HG03135 (cell line): ENCODE data around the gene AQP6.

ENCODE experiments used
- ATAC-seq: cut with Tn5 transposase; IDR thresholded peaks from one replicate; pipeline ENCODE4 v1.9.1; 2021; ENCODE audit warnings: mild to moderate bottlenecking, moderate library complexity; ENCODE audit not compliant: unreplicated experiment

Gene AQP6

DNA sequence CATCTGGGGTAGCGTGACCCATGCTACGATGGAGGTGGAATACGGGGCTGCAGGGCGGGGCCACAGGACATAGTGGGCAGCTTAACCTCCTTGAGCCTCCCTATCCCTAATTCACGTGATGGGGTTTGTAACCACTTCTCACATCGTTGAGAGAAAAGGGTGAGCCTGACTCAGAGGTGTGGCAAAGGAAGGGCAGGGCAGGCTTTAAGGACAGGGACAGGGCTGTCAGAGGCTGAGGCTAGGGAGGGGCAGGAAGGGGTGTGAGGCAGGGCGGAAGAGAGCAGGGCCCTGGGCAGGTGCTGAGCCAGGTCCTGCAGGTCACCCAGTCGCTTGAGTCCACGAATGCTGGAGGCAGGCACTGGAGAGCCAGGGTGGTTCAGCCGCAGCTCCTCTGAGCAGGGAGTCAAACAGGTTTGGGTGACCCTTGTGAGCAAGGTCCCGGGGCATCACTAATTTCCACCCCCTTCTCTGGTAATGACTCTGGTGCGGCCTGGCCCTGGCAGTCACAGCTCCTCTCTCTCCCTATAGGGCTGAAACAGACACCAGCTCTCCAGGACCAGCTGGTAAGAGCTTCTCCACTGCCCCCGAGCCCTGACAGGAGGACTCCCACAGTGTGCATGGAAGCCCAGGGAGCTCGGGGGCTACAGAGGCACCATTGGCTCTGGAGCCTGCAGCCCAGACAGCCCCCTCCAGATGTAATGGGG is 29.7 kb upstream of the AQP6 start:
- ATAC-seq: no peak

DNA sequence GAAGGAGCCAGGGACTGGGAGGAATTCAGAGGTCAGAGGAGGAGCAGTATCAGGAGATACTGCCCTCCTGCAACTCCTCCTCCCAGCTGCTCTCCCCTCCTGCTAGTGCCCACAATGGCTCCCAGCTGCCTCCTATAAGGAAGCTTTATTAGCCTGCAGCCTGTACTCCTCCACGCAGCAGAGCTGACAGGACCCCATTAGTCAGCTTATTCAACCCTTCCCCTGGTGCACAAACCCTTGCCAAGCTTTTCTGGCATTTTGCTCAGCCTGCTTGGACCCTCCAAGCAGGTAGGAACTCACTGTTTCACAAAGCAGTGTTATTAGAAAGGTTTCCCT is 29.2 kb upstream of the AQP6 start:
- ATAC-seq: no peak

DNA sequence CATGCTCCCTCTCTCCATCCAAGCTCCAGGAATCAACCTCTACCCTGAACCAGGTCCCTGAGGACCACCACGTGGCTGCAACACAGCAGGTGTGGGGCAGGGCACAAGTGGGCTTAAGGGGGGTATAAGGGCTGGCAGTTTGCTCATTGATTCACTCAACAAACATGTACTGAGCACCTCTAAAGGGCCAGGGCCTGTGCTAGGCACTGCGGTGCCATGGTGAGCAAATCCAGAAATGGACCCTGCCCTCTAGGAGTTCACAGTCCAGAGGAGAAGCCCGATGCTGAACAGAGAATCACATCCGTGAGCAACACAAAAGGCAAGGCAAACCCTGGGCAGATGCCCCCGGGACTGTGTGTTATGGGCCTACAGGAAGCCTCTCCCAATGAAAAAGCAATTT is 28.7 kb upstream of the AQP6 start:
- no peak for ATAC-seq

DNA sequence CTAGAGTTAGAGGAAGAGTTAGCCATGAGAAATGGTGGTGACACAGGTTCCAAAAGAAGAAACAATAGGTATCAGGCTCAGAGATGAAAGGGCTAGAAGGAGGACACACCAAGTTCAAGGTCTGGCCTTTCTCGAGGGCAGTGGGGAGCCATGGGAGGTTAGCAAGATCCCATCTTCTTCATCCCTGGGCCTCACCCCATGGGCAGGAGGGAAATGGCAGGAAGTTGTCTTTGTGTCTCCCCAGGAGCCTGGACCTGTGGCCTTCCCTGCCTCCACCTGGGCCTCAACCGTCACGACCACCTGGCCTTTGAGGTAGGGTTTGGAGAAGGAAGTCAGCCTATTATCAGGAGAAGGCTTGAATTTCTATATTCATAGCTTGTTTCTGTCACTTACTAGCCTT is 28.0 kb upstream of the AQP6 start:
- ATAC-seq: no peak

DNA sequence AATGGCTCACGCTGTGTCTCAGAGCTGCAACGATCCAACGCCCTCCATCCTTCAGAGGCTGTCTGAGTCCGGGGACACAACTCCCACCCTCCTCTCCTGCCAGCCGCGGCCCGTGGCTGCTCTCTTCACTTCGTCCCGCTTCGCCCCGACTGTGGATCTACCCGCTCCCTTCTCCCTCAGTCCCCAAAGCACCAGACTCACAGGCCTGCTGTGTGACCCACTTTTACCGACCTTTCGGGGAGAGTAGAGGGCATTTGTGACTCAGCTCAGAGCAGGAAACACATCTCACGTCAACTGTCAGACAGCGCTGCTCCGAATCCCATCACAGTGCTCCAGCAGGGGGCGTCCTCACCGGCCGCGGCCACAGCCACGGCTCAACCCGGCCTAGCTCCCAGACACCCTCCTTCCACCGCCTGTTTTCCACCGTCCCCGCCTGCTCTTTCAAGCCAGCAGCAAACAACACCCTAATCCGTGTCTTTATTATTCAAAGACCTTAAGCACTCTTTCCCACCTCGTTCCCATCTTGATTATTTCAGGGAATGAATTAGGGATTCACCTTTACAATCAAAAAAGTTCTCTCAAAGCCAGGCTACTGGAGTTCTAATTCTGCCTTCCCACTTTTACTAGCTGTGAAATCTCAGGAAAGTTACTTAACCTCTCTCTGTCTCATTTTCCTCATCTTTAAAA is 27.2 kb upstream of the AQP6 start:
- peak; percentile 65 for ATAC-seq

DNA sequence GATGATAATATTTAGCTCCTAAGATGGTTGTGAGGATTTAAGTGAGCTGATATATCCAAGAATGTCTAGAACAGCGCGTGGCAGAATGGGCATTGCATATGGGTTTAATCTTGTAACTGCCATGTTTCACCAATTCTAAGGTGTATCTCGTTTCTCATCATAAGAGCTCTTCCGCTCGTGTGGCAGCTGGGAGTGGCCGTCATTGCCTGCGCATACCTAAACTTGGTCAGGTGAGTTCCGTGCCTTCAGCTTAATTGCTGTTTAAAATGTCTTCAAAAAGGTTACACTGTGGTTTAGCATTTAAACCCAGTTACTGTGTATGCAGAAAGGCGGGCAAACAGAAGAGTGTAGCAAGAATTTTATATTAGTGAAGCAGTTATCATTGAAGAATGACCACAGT is 26.7 kb upstream of the AQP6 start:
- no peak for ATAC-seq

DNA sequence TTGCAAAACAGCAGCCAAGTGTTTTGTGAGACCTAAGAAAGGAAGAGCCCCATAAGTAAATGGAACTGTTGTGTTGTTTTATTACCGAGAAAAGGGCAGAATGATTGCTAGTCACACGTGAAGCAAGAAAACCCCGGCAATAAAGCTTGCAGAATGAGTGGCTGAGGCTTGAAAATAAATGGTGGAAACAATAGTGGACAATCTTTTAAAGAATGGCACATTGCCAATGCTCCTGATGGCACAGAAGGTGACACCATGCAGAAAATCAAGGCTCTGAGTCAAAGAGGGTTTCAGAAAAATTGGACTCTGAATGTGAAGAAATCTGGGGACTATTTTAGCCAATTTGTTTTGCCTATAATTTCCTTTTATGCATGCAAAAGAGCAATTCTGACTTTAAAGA is 26.2 kb upstream of the AQP6 start:
- ATAC-seq: no peak

DNA sequence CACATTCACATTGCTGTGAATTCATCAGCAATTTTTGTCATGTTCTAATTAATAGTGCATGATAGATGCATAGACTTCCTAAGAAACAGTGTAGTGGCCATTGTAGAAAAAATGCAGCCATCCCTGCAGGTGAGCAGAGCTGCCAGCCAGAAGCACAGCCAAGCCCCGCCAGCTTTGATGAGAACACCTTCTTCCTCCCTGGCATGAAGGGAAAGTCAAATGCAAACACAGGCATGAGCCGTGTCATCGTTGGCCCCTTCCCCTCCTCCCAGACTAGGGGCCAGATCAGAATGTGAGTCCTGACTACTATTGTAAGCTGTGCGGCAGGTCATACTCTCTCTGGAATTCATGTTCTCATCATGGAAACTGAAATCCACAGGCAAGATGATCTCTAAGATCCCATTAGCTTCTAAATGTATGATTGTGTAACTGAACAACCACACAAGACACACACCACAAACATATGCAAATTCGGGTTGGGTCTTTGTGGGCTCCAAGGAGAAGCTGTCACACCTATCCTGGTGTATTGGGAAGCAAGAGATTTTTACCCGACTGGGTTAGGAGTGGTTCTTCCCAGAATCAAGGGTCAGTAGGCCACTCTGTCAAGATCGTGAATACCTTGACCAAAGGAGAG is 25.0 kb upstream of the AQP6 start:
- ATAC-seq: no peak

DNA sequence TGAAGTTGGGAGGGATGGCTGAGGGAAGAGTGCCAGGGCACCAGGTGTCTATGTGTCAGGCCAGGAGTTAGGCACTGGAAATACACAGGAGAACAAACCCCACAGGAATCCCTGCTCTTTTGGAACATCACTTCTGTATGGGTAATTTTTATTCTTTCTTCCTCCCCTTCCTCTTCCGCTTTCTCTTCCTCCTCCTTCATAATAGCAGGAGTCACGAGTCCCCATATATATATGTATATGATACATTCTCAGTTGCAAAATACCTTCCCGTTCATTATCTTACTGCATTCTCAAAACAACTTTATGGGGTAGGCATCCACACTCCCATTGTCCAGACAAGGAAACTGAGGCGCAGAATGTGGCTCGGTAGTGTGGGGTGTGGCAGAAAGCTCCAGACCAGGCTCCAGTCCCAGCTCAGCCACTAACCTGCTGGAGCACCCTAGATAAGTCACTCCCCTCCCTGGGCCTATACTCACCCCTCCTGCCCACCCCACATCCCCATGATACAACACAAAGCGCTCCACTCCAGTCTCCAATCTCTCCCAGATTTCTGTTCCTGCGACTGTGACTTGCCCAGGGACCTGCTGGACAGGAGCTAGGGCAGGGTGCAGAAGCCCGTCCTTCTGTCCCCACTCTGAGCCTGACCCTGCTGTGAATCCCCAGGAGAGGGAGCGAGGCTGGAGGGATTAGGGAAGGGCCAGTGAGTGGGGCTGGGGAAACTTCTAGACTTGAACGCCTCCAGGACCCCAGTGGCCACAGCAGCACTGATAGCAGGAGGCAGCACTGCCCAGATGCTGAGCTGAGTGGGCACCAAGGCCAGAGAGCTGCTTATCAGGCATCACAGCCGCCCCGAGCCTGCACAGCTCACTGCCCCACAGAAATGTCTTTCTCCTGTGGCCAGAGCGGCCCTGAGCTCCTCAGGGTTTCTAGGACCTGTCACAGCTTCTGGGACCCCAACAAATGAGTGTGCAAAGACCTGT is 23.6 kb upstream of the AQP6 start:
- no peak for ATAC-seq

DNA sequence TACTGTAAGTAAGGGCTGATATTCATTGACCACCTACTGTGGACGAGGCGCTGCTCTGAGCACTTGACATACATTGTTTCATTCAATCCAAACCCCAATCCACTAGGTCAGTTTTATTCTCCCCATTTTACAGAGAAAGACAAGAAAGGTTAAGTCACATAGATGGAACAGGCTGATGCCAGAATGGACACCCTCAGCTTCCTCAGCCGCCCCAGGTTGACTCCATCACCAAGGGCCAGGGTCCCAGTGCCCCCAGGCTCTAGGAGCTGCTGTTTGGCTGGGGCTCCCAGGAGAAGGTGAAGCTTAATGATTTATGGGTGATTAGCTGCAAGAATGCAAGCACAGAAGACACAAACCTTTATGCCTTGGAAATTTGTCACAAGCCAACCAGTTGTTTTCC is 22.9 kb upstream of the AQP6 start:
- ATAC-seq: no peak

DNA sequence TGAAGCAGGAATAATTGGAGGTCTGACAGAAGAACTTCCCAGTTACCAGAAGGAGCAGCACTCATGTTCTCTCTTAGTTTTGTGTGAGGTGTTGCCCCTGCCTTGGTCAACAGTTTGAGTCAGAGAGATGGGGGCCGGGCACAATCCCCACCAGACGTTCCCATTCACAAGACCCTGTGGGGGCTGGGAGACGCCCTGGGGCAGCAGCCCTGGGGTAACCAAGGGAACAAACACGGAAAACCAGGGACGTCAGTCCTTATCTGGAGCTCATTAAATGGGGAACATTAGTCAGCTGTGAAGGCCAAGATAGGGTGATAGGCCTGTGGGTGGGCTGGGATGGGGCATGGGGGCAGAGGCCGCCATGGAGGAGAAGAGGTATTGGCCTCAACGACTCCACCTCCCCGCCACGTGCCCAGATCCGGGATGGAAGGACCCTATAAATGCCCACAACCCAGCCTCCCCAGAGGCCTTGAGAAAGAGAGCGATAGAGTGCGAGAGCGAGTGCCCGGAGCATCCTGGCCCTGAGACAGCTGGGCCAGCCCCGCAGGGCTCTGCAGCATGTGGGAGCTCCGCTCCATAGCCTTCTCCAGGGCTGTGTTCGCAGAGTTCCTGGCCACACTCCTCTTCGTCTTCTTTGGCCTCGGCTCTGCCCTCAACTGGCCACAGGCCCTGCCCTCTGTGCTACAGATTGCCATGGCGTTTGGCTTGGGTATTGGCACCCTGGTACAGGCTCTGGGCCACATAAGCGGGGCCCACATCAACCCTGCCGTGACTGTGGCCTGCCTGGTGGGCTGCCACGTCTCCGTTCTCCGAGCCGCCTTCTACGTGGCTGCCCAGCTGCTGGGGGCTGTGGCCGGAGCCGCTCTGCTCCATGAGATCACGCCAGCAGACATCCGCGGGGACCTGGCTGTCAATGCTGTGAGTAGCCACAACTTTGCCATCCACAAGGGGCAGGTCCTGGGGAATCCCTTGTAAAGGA is 22.2 kb upstream of the AQP6 start, which contains the start of gene AQP2:
TSS of gene AQP2 (plus strand) at position 465 of the 979 bp plus-strand sequence. CDS start at position 559, 94 bp downstream.
- no peak for ATAC-seq

DNA sequence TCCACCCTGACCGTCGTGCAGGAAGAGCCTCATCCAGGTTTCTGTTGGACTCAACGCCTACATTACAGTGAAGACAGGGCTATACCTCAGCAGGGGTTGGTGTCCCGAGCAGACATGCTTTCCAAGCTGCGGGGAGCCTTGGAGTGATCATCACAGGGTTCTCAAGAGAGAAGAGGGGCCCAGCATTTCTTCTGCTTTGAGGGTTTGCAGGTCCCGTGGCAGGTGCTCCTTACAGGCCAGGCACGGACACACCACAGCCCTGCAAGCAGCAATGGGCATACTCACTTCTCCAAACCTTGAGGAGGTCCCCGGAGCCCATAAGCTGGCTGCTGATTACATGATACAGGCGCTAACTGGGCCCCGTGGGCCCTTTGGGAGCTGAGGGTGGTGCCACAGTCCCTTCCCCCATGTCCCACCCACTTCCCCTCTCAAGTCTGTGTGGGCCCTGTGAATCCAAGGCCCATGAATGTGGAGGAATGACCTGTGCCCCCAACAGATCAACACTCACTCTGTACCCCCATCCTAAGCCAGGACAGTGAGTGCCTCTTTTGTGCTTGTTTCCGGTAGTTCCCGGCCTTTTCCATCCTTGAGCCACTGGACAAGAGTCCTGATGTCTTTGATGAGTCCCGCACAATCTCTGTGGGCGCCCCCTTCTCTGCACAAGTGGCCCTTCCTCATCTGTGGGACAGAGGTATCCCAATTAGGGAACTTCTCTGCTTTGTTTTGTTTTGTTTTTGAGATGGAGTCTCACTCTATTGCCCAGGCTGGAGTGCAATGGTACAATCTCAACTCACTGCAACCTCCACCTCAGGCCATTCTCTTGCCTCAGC is 21.1 kb upstream of the AQP6 start:
- ATAC-seq: no peak

DNA sequence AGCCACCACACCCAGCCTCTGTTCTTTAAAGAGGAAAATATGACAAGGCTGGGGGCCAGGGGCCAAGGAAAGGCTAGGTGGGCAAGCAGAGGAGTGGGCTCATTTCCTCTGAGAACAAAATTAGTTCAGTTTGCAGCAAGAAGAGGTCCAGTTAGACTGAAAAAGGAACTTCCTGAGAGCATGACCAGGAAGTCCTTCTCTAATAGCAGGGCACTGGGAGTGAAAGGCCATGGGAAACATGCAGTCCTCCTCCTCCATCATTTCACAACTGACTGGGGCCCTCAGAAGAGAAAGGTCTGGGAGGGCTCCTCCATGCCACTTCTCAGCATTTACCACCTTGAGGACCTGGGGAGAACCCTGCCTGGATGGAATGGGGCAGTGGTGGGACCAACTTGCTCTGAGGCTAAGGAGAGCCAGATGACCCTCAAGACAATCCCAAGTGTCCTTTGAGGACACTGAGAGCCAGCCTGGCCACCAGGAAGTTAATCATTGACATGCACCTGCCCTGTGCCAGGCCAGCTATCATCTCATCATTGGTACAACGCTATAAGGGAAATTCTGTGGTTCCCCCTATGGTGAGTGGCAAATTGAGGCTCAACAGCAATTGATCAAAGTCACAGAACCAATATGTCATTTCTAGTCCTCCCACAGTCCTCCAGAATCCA is 20.2 kb upstream of the AQP6 start:
- ATAC-seq: no peak

DNA sequence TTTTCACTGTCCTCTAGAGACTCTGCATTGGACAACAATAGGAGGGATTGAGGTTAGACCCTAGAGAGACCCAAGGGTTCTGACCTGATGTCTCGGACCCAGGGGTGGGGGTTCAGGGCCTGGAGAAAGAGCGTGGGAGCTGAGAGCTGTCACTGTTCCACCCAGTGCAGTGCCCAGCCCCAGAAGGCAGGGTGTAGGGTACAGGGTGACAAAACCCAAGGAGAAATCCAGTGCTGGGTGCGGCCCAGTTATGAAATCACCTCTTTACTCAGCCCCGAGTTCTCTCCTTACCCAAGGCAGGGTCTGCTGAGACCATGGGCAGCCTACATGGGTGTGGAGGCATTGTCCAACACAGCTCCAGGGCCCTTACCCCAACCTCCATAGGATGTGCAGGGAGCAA is 19.6 kb upstream of the AQP6 start:
- no peak for ATAC-seq

DNA sequence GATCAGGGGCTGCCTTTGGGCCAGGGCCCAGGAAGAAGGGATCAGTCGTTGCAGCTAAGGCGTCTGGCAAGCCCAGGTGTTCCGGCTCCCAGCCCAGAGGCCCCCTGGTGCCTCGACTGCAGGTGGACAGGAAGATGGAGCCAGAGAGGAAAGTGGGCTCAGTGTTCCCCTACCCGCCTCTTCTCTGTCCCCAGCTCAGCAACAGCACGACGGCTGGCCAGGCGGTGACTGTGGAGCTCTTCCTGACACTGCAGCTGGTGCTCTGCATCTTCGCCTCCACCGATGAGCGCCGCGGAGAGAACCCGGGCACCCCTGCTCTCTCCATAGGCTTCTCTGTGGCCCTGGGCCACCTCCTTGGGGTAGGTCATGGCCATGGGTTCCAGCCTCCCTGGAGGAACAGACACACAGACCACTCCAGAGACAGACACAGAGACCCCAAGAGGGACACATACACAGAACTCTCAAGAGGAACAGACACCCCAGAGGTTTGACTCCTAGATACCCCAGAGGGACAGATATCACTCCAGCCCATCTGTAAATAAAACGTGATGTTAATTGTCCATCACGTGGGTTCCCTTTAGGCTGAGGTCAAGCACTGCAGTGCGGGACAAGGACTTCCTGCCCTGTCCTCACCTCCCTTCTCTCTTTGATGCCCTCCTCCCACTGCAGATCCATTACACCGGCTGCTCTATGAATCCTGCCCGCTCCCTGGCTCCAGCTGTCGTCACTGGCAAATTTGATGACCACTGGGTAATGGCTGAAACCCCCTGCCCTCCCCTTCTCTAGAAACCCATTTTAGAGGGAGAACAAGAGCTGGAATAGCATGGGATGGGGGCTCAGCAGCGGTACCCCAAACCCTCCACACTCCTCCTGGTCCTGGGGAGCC is 18.5 kb upstream of the AQP6 start:
- no peak for ATAC-seq

DNA sequence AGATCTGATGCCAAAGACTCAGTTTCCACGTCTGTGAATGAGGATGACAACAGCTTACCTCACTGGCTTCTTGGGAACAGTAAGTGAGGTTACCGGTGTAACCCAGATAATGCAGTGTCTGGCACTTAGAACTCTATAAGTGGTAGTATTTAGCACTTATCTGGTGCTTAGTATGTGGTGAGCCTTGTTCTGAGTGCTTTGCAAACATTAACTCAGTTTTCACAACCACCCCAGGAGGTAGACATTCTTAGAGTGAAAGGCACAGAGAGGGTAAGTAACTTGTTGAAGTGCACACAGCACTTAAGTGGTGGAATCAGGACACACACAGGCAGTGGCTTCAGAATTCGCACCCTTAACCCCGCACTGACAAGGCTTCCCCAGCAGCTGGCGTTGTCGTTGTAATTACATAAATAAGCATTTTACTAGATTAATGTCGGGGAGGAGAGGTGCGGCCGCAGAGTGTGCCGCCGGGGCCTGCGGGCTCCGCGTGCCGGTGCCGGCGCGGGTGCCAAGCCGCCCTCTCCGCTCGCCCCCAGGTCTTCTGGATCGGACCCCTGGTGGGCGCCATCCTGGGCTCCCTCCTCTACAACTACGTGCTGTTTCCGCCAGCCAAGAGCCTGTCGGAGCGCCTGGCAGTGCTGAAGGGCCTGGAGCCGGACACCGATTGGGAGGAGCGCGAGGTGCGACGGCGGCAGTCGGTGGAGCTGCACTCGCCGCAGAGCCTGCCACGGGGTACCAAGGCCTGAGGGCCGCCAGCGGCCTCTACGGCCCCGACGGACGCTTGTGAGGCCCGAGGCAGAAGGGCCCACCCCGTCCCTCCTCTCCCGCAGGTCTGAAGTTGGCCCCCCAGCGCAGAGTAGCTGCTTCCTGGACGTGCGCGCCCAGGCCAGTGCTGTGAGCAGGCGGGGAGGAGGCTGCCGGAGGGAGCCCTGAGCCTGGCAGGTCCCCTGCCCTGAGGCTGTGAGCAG is 17.6 kb upstream of the AQP6 start:
- no peak for ATAC-seq
